Osteoblast (primary cell): ENCODE results near the gene NOG. TPM values are rescaled to one million over a fixed set of nuclear protein-coding genes. Genes with fewer than 3 reads are reported as not detected.

Experiments
- DNase-seq: peaks from one replicate; pipeline ENCODE4 v3.0.0; 2011; ENCODE audit warnings: low spot score, mixed read lengths; ENCODE audit not compliant: insufficient read length; ENCODE audit errors: missing footprints
- H2AFZ ChIP-seq: 2 replicates; pipeline ENCODE4 v1.6.0; 2011; ENCODE audit warnings: mild to moderate bottlenecking, low read length
- H3K27ac ChIP-seq: 2 replicates; pipeline ENCODE4 v1.5.1; 2011; ENCODE audit warnings: mild to moderate bottlenecking, low read depth, low read length, moderate library complexity
- H3K27me3 ChIP-seq: 2 replicates; pipeline ENCODE4 v1.6.0; 2012; ENCODE audit warnings: mild to moderate bottlenecking, control low read depth, inconsistent platforms, low read length, moderate library complexity; ENCODE audit not compliant: insufficient read depth
- H3K36me3 ChIP-seq: 2 replicates; pipeline ENCODE4 v1.5.1; 2011; ENCODE audit warnings: mild to moderate bottlenecking, low read length, control low read depth, moderate library complexity; ENCODE audit not compliant: insufficient read depth
- H3K4me1 ChIP-seq: 2 replicates; pipeline ENCODE4 v1.5.1; 2011; ENCODE audit warnings: mild to moderate bottlenecking, low read length, control low read depth, moderate library complexity; ENCODE audit not compliant: insufficient read depth
- H3K4me2 ChIP-seq: 2 replicates; pipeline ENCODE4 v1.6.0; 2011; ENCODE audit warnings: mild to moderate bottlenecking, low read length; ENCODE audit not compliant: insufficient read depth
- H3K4me3 ChIP-seq: fragments of 200-600 bp; sonication (generic); 3 replicates; pipeline ENCODE4 v1.5.1; 2012; ENCODE audit warnings: mild to moderate bottlenecking, low read length, inconsistent platforms; ENCODE audit not compliant: insufficient read depth
- H3K79me2 ChIP-seq: 2 replicates; pipeline ENCODE4 v1.6.0; 2012; ENCODE audit warnings: mild to moderate bottlenecking, low read length, control low read depth, inconsistent platforms; ENCODE audit not compliant: insufficient read depth
- H3K9me3 ChIP-seq: 2 replicates; pipeline ENCODE4 v1.5.1; 2011; ENCODE audit warnings: low read depth, low read length, control low read depth
- H4K20me1 ChIP-seq: 2 replicates; pipeline ENCODE4 v1.6.0; 2012; ENCODE audit warnings: mild to moderate bottlenecking, low read length, control low read depth; ENCODE audit not compliant: insufficient read depth
- CTCF ChIP-seq: IDR thresholded peaks from 2 replicates; pipeline ENCODE4 v1.5.1; 2011; ENCODE audit warnings: mild to moderate bottlenecking, low read depth, low read length, moderate library complexity; ENCODE audit errors: extremely low read depth
- total RNA-seq: library from RNA; depleted of rRNA; stranded (reverse); fragments of >200 nt; gene quantifications from 2 replicates; pipeline ENCODE4 v1.2.3, GENCODE V29; 2012

NOG gene
- total RNA-seq, 1 donor, result 0.72 TPM

DNA sequence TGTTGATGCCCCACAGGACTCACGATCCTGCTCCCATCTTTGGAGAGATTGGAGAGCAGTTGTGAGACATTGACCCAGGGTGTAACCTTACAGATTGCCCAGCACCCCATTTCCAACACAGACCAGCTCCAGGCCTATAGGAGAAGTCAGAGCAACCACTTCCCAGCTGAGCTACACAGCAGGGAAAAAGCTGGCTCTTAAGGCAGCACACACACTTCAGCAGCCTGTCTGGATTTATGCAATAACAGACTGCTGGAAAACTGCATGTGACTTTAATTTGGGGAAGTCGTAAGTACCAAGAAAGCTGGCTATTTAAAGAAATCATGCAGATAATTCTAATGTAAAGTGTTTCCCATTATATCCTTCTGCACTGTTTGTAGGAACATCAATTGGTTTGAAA lies 30.8 kb downstream of the NOG start:
- no peak overlapping the region for H3K27ac ChIP-seq
- no peaks in the 10 kb centered on the region for H3K27me3 ChIP-seq
- H3K4me2 ChIP-seq, result no peak overlapping the region
- no peaks in the 10 kb centered on the region for H3K79me2 ChIP-seq
- H3K4me1 ChIP-seq, result no peaks in the 10 kb centered on the region
- H2AFZ ChIP-seq, result no peak overlapping the region
- no peak overlapping the region for H3K4me3 ChIP-seq
- H3K9me3 ChIP-seq, result no peaks in the 10 kb centered on the region
- no peak for DNase-seq
- H4K20me1 ChIP-seq, result no peaks in the 10 kb centered on the region
- no peaks in the 10 kb centered on the region for H3K36me3 ChIP-seq
- TF ChIP-seq CTCF, result no peak

DNA sequence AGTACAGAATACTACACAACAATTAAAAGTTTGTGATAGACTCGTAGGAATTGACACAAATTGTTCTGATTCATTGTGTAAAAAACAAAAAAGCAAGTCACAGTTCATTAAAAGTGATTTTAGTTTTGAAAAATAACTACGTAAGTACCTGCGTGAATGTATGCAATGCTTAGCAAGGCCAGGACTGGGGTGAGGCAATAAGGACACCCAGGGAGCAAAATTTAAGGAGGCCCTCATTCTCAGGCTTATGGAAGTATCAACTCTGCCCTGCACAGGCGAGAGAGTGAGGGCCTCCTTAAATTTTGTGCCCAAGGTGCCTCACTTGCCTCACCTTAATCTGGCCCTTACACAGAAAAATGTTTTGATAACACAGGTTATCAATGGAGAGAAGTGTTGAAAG lies 31.4 kb downstream of the NOG start:
- Histone ChIP-seq H3K4me1 (no peaks in the 10 kb centered on the region), H3K79me2 (no peaks in the 10 kb centered on the region), H3K4me2 (no peak overlapping the region), H2AFZ (no peak overlapping the region), H3K27me3 (no peaks in the 10 kb centered on the region), H3K36me3 (no peaks in the 10 kb centered on the region), H3K4me3 (no peak overlapping the region), H3K9me3 (no peaks in the 10 kb centered on the region), H3K27ac (no peak overlapping the region), H4K20me1 (no peaks in the 10 kb centered on the region)
- no peak for TF ChIP-seq CTCF
- DNase-seq, result no peak

DNA sequence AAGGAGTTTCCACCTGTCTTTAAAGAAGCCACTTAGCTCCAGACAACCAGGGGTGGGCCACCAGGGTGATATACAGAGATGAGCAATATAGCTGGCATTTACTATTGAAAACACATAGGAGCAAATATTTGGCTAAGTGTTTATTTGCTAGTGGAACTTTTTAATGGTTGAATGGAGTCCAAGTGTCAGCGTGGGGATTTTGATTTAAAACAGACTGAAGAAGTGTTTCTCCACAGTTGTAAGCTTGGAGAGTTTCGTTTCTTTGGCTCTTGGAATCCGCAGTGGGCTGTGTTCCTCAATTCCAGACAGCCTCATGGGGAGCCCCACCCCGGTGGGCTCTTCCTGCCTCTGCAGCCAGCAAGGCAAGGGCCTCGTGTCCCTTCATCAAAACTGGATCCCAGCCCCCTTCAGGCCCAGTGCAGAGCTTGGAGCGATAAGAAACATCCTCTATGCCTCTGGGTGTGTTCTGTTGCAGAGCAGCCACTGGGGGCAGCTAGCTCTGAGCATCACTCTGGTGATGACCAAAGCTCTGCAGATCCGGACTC lies 36.1 kb downstream of the NOG start:
- H3K9me3 ChIP-seq, result no peaks in the 10 kb centered on the region
- H3K4me1 ChIP-seq, result no peaks in the 10 kb centered on the region
- no peaks in the 10 kb centered on the region for H4K20me1 ChIP-seq
- no peak for DNase-seq
- H3K79me2 ChIP-seq, result no peaks in the 10 kb centered on the region
- no peak overlapping the region for H3K4me3 ChIP-seq
- TF ChIP-seq CTCF, result peak; percentile 45
- H3K27ac ChIP-seq, result no peak overlapping the region
- H3K36me3 ChIP-seq, result no peaks in the 10 kb centered on the region
- H3K27me3 ChIP-seq, result no peaks in the 10 kb centered on the region
- no peak overlapping the region for H3K4me2 ChIP-seq
- H2AFZ ChIP-seq, result no peak overlapping the region

- Histone ChIP-seq H3K79me2 (no peaks in the 10 kb centered on the region), H3K9me3 (no peaks in the 10 kb centered on the region), H4K20me1 (no peaks in the 10 kb centered on the region), H3K4me2 (no peak overlapping the region), H2AFZ (no peak overlapping the region), H3K4me3 (no peak overlapping the region), H3K4me1 (no peaks in the 10 kb centered on the region), H3K27ac (no peak overlapping the region), H3K36me3 (no peaks in the 10 kb centered on the region), H3K27me3 (no peaks in the 10 kb centered on the region)
- TF ChIP-seq CTCF, result no peak
- no peak for DNase-seq
These were observed 36.7 kb downstream of the NOG start for GRCh38 chr17:56630202-56630601.
